Measurements from ENCODE around the gene LDHD.

GRCh38 chr16:75118943-75119539 is 2.5 kb upstream of the LDHD start:
- no peak for TF ChIP-seq CTCF (IDR thresholded peaks at IDR 0.05; ENCODE audit: low read depth, low read length)
- TF ChIP-seq EZH2phosphoT487 (IDR thresholded peaks at IDR 0.05; ENCODE audit: low read depth): no peak
